ENCODE data around the gene OPA1.

Gene OPA1, protein sequence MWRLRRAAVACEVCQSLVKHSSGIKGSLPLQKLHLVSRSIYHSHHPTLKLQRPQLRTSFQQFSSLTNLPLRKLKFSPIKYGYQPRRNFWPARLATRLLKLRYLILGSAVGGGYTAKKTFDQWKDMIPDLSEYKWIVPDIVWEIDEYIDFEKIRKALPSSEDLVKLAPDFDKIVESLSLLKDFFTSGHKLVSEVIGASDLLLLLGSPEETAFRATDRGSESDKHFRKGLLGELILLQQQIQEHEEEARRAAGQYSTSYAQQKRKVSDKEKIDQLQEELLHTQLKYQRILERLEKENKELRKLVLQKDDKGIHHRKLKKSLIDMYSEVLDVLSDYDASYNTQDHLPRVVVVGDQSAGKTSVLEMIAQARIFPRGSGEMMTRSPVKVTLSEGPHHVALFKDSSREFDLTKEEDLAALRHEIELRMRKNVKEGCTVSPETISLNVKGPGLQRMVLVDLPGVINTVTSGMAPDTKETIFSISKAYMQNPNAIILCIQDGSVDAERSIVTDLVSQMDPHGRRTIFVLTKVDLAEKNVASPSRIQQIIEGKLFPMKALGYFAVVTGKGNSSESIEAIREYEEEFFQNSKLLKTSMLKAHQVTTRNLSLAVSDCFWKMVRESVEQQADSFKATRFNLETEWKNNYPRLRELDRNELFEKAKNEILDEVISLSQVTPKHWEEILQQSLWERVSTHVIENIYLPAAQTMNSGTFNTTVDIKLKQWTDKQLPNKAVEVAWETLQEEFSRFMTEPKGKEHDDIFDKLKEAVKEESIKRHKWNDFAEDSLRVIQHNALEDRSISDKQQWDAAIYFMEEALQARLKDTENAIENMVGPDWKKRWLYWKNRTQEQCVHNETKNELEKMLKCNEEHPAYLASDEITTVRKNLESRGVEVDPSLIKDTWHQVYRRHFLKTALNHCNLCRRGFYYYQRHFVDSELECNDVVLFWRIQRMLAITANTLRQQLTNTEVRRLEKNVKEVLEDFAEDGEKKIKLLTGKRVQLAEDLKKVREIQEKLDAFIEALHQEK

DNA sequence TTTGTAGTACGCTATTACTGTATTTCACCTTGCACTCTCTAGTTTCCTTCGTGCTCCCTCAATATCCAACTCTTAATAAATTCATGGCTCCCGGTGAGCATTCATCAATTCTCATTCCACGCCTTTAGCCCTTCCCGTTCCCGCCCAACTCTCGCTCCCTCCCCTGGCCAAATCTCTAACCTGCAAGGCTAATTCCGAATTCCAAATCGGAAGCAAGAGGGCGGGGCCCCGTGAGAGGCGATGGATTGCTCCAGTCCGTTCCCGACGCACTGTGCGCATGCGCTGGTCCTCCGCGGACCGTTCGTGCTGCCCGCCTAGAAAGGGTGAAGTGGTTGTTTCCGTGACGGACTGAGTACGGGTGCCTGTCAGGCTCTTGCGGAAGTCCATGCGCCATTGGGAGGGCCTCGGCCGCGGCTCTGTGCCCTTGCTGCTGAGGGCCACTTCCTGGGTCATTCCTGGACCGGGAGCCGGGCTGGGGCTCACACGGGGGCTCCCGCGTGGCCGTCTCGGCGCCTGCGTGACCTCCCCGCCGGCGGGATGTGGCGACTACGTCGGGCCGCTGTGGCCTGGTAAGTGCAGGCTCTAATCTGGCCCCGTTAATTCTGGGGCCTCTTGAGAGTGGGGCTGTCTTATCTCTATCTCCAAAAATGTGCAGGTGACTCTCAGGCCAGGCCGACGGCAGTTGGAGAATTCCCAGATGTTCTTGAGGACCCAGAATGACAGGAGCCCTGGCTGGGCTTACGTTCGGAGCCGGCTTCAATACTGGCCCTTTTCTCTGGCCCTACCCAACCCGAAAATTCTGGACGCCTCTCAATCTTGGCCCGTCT lies at the start of gene OPA1:
TSS of gene OPA1 (plus strand) at position 368 of the 827 bp plus-strand sequence. CDS start at position 538, 170 bp downstream.
- Histone ChIP-seq H3K27me3 (ENCODE audit: insufficient read depth, low read depth) (no peaks in the 10 kb centered on the region), H3K79me2 (ENCODE audit: insufficient read depth, low read depth) (peaks cover 51% of the 10 kb centered on the region), H3K27ac (peak within 1 kb of the TSS; percentile 82), H3K4me1 (ENCODE audit: low read depth, poor library complexity, severe bottlenecking) (peaks cover 27% of the 10 kb centered on the region), H3K36me3 (ENCODE audit: insufficient read depth) (no peaks in the 10 kb centered on the region; the same call in 1 of the 2 replicates), H4K20me1 (ENCODE audit: insufficient read depth) (0 out of 2 replicates have a peak, but pooled peaks cover 7% of the 10 kb centered on the region), H2AFZ (ENCODE audit: low read depth) (peak within 1 kb of the TSS; percentile 94), H3K9ac (peak within 1 kb of the TSS; percentile 94), H3K4me2 (peak within 1 kb of the TSS; percentile 89), H3K4me3 (IDR thresholded peaks at IDR 0.05; ENCODE audit: insufficient read depth, low read depth, low read length) (peak within 1 kb of the TSS; percentile 77)
- TF ChIP-seq, protein P1, sequence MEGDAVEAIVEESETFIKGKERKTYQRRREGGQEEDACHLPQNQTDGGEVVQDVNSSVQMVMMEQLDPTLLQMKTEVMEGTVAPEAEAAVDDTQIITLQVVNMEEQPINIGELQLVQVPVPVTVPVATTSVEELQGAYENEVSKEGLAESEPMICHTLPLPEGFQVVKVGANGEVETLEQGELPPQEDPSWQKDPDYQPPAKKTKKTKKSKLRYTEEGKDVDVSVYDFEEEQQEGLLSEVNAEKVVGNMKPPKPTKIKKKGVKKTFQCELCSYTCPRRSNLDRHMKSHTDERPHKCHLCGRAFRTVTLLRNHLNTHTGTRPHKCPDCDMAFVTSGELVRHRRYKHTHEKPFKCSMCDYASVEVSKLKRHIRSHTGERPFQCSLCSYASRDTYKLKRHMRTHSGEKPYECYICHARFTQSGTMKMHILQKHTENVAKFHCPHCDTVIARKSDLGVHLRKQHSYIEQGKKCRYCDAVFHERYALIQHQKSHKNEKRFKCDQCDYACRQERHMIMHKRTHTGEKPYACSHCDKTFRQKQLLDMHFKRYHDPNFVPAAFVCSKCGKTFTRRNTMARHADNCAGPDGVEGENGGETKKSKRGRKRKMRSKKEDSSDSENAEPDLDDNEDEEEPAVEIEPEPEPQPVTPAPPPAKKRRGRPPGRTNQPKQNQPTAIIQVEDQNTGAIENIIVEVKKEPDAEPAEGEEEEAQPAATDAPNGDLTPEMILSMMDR (conservative IDR thresholded peaks at IDR 0.05; ENCODE audit: low read depth, low read length) = 0 out of 2 replicates have a peak, but pooled peaks have one; percentile 32

DNA sequence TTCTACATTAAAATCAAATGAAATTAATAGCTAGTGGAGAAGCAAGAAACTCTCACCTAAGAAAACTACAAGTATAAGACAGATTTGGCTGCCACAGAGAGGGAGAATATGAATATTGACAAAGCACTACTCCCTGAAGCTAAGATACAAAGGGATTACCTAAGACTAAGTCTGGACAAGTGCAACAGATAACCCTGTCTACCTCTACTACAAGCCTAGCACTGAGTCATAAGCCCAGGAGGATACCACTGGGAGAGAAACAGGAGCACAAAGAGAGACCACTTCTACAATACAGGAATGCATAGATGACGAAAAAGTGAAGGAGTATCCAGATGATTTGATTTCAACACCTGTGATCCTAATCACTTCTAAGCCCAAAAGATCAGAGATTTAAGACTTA lies 48.7 kb upstream of the OPA1 start:
- Histone ChIP-seq H3K9ac (no peak overlapping the region), H3K4me2 (no peak overlapping the region), H3K79me2 (ENCODE audit: insufficient read depth, low read depth) (no peaks in the 10 kb centered on the region), H2AFZ (ENCODE audit: low read depth) (no peak overlapping the region), H4K20me1 (ENCODE audit: insufficient read depth) (no peaks in the 10 kb centered on the region), H3K4me3 (IDR thresholded peaks at IDR 0.05; ENCODE audit: insufficient read depth, low read depth, low read length) (no peak overlapping the region), H3K27me3 (ENCODE audit: insufficient read depth, low read depth) (no peaks in the 10 kb centered on the region), H3K4me1 (ENCODE audit: low read depth, poor library complexity, severe bottlenecking) (no peaks in the 10 kb centered on the region), H3K27ac (no peak overlapping the region), H3K36me3 (ENCODE audit: insufficient read depth) (no peaks in the 10 kb centered on the region)
- TF ChIP-seq, protein P1 (conservative IDR thresholded peaks at IDR 0.05; ENCODE audit: low read depth, low read length) = no peak

DNA sequence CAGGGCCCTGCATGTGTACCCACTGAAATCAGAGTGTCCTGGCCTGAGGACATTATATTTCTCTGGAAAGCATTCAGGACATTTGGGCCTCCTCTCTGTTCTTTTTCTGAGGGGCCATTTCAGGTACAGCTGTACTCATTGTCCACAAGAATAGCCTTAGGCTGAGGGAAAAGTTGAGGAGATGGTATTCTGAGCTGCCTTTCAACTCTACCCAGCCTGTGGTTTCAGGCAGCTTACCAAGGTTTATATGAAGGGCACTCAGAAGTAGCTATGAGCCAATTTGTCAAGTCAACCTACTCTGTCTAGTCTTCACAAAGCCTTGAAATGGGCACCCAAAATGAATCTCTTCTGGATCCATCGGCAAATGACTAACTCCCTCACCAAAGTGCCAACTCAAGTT lies 47.7 kb upstream of the OPA1 start:
- Histone ChIP-seq H3K4me1 (ENCODE audit: low read depth, poor library complexity, severe bottlenecking) (no peaks in the 10 kb centered on the region), H3K27ac (no peak overlapping the region), H3K79me2 (ENCODE audit: insufficient read depth, low read depth) (no peaks in the 10 kb centered on the region), H3K4me2 (no peak overlapping the region), H4K20me1 (ENCODE audit: insufficient read depth) (no peaks in the 10 kb centered on the region), H3K4me3 (IDR thresholded peaks at IDR 0.05; ENCODE audit: insufficient read depth, low read depth, low read length) (no peak overlapping the region), H3K27me3 (ENCODE audit: insufficient read depth, low read depth) (no peaks in the 10 kb centered on the region), H3K9ac (no peak overlapping the region), H2AFZ (ENCODE audit: low read depth) (no peak overlapping the region), H3K36me3 (ENCODE audit: insufficient read depth) (no peaks in the 10 kb centered on the region)
- TF ChIP-seq, protein P1 (conservative IDR thresholded peaks at IDR 0.05; ENCODE audit: low read depth, low read length) = no peak

DNA sequence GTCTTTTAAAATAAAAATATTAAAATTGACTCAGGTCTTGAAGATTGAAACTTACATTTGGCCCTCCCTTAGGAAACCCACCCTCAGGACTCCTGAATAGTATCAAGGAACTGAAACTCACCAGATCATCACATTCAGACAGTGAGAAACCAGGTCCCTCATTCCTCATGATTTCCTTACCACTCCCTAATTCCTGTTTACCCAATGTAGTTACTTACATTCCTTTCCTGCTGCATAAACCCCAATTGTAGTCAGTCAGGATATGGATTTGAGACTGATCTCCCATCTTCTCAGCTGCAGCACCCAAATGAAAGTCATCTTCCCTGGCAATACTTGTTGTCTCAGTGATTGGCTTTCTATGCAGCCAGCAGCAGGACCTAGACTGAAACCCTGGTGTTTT lies 46.9 kb upstream of the OPA1 start:
- Histone ChIP-seq H3K4me2 (no peak overlapping the region), H3K36me3 (ENCODE audit: insufficient read depth) (no peaks in the 10 kb centered on the region), H4K20me1 (ENCODE audit: insufficient read depth) (no peaks in the 10 kb centered on the region), H3K4me1 (ENCODE audit: low read depth, poor library complexity, severe bottlenecking) (no peaks in the 10 kb centered on the region), H2AFZ (ENCODE audit: low read depth) (no peak overlapping the region), H3K27ac (no peak overlapping the region), H3K79me2 (ENCODE audit: insufficient read depth, low read depth) (no peaks in the 10 kb centered on the region), H3K9ac (no peak overlapping the region), H3K4me3 (IDR thresholded peaks at IDR 0.05; ENCODE audit: insufficient read depth, low read depth, low read length) (no peak overlapping the region), H3K27me3 (ENCODE audit: insufficient read depth, low read depth) (no peaks in the 10 kb centered on the region)
- TF ChIP-seq, protein P1 (conservative IDR thresholded peaks at IDR 0.05; ENCODE audit: low read depth, low read length) = no peak

Data from KMS-11 (cell line).